Activated gamma-delta T cell (primary cell): Measurements from ENCODE around the gene FIGNL2.
"Not testable (repeated sequence)": the region's sequence is repeated elsewhere in the genome, so short reads cannot be mapped to it uniquely, and the experiment has no call there.

Experiments used
- DNase-seq: peaks from one replicate; lab custom pipeline; 2025; lab: John Stamatoyannopoulos, UW
- total RNA-seq, 2 donors: gene quantifications; one replicate each; lab custom pipeline; 2026; lab: John Stamatoyannopoulos, UW

FIGNL2 gene, protein sequence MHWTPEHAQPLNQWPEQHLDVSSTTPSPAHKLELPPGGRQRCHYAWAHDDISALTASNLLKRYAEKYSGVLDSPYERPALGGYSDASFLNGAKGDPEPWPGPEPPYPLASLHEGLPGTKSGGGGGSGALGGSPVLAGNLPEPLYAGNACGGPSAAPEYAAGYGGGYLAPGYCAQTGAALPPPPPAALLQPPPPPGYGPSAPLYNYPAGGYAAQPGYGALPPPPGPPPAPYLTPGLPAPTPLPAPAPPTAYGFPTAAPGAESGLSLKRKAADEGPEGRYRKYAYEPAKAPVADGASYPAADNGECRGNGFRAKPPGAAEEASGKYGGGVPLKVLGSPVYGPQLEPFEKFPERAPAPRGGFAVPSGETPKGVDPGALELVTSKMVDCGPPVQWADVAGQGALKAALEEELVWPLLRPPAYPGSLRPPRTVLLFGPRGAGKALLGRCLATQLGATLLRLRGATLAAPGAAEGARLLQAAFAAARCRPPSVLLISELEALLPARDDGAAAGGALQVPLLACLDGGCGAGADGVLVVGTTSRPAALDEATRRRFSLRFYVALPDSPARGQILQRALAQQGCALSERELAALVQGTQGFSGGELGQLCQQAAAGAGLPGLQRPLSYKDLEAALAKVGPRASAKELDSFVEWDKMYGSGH
- 1.8 to 2.2 reads per million in 2 donors for total RNA-seq

- no peak for DNase-seq
These were observed at the start of gene FIGNL2 for GRCh38 chr12:51848326-51848727. FIGNL2 (minus strand) TSS chr12:51848718; CDS start chr12:51822413, 26,305 bp downstream.

DNA sequence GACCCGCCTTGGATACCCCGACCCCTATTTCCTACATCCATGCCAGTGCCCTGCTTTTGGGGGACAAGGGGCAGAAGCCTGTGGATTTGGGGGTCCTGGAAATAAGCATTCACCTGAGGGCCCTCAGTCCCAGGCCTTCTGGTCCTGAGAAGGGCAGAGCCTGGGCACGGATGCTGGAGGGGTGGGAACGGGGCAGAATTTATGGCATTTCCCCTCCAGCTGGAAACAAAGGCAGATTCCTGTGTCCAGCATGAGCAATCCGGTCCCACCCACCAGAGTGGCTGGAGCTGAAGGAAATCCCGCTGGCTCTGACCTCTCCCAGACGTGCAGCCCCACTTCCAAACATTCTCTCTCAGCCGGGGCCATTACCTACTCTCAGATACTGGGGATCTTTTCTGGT, 48.7 kb upstream of the FIGNL2 start:
- no peak for DNase-seq

GRCh38 chr12:51896236-51896635, 47.7 kb upstream of the FIGNL2 start:
- no peak for DNase-seq

- no peak for DNase-seq
These were observed 47.0 kb upstream of the FIGNL2 start for GRCh38 chr12:51895378-51896135.

DNA sequence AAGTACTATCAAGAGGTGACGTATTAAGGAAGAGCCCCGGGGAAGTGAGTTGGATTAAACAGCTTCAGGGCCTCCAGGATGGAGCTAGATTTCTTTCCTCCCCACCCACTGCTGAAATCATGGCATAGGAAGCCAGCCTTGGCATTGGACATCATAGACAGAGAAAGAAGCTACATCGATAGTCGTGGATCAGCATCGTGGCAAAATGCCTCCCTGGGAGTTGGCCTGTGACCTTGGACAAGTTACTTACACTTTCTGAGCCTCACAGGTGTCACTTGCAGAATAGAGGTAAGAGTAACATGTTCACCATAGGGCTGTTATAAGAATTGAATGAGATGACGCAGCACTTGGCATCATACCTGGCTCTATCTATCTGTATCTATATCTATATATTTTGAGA, 45.3 kb upstream of the FIGNL2 start:
- no peak for DNase-seq

DNA sequence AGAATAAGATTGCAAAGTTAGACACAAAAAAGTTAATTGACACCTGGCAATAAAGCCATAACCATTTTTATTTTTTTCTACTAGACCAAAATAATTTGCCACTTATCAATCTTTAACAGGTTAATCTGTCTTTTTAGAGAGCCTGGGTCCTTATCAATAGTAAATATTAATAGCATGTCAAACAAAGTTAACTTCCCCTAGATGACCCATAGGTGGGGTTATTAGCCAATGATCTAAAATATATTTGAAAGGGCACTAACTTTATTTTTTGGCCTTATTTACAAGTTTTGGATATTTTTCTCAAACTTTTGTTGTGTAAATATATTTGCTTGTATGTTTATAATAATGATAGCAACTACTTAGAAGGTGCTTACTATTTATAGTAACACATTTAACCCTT, 43.3 kb upstream of the FIGNL2 start:
- no peak for DNase-seq

DNA sequence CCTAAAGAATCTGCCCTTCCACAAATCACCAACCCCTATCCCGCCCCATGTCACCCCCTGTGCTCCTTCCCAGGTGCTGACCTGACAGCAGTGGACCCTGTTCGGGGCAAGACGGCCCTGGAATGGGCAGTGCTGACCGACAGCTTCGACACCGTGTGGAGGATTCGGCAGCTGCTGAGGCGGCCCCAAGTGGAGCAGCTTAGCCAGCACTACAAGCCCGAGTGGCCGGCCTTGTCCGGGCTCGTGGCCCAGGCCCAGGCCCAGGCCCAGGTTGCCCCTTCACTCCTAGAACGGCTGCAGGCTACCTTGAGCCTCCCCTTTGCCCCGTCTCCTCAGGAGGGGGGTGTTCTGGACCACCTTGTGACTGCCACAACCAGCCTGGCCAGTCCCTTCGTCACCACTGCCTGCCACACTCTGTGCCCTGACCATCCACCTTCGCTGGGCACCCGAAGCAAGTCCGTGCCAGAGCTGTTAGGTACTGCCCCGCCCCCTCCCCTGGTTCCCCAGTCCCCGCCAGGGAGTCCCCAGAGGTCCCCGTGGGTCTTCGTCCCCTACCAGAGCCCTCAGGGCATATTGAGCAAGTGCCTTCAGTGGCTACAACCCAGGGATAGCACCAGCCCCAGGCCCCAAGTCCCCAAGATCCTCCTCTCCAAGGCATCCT, 42.1 kb upstream of the FIGNL2 start:
- no peak for DNase-seq

DNA sequence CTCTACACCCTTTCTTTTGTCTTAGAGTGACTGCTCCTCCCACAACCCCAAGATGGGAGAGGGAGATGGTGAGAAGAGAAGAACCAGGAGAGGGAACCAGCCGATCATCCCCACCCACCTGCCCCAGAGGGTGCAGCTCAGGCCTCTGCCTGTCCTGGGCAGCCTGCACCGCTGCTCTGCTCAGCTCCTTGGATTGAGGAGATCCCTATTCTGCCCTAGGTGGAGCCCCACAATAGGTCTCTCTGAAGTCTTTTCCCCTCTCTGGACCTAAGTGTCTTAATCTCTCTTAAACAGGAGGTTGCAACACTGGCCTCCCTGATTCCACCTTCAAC, 41.6 kb upstream of the FIGNL2 start:
- DNase-seq, result no peak

DNA sequence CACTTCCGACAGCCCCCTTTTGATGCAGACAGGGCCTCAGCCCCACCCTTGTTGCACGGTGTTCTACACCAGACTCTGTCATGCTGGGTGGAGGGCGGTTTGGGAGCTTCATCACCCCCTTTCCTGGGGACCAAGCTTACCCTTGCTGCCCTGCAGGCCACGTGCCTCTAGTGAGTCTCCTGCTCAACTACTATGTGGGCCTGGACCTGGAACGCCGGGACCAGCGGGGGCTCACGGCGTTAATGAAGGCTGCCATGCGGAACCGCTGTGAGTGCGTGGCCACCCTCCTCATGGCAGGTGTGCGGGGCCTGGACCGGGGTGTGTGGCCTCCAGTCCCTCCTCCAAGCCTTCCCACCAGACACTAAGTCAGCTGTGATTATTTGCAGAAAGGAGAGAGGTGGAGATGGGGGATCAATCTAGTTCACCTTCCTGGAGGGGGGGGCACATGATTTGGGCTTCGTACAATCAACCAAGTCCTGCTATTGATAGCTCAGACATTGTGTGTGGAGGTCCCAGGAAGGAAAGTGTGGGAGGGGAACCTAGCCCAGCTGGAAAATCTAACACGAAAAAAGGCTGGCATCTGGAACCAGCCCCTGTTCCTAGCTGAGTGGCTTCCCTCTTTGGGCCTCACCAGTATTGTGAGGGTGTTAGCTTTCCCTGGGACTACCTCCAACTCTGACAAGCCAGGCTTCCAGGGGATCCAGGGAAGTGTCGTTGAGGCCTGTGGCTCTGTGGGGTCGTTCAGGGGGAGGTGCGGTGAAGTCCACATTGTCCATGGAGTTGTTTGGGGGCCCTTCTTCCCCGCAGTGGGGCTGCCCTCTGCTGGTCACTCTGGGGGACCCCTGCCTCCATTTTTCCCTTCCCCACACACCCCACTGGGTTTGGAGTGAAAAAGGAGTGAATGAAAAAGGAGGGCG, 41.0 kb upstream of the FIGNL2 start:
- DNase-seq, result no peak

DNA sequence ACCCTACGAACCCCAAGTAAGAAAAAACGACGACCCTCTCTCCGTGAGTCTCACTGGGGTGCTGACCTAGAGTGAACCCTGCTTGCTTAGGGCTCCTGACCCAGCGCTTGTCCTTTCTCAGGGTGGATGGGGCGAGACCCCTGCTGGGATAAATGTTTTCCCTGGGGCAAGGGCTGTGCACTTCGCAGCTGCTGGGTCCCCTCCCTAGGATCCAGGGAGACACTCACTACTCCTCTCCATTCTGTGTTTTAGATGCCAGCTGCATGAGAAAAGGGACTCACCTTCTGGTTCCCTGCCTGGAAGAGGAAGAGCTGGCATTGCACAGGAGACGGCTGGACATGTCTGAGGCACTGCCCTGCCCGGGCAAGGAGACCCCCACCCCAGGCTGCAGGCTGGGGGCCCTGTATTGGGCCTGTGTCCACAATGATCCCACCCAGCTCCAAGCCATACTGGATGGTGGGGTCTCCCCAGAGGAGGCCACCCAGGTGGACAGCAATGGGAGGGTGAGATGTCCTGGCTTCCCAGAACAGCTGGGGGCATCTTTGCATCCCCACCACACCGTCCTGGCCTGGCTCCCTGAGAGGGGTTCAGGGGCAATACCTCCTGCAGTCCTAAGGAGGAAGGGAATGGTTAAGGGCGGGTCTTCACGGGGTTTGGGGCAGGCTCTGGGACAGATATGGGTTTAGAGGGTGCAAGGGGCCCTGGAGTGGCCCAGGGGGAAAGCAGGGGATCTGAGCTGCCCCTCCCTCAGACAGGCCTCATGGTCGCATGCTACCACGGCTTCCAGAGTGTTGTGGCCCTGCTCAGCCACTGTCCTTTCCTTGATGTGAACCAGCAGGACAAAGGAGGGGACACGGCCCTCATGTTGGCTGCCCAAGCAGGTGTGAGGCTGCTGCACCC, 40.0 kb upstream of the FIGNL2 start:
- DNase-seq, result no peak

DNA sequence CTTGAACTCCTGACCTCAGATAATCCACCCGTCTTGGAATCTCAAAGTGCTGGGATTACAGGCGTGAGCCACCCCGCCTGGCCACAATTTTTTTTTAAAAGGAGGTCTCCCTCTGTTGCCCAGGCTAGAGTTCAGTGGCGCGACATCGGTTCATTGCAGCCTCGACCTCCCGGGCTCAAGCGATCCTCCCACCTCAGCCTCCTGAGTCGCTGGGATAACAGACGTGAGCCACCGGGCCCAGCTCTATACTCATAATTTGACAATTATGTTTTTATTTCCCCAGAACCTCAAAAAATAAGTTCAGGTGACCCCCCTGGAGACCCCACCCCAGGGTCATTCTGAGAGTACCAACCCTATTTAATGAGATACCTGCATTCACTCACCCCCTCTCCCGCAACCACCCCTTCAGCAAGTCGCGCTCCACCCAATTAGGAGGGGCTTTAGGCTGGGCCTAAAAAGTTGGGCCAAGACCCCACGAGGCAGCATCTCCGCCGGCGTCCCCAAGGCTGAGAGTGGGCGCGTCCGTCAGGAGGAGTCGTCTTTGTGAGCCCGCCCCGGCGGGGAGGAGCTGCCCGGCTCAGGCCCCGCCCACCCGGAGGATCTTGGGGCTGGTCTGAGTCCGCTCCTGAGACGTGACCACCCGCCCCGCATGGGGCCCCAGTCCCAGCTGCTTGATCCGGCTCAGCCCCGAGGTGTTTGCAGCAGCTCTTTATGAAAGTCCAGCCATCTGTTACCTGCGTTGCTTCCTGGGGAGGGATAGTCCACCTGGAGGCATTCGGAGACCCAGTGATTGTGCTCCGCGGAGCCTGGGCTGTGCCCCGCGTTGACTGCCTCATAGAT, 39.2 kb upstream of the FIGNL2 start, which contains the start of gene ANKRD33:
TSS of gene ANKRD33 (plus strand) at position 628 of the 840 bp plus-strand sequence. CDS start at position 712, 84 bp downstream.
- DNase-seq, result no peak

- no peak for DNase-seq
These were observed 37.6 kb upstream of the FIGNL2 start for GRCh38 chr12:51886021-51886710.

DNA sequence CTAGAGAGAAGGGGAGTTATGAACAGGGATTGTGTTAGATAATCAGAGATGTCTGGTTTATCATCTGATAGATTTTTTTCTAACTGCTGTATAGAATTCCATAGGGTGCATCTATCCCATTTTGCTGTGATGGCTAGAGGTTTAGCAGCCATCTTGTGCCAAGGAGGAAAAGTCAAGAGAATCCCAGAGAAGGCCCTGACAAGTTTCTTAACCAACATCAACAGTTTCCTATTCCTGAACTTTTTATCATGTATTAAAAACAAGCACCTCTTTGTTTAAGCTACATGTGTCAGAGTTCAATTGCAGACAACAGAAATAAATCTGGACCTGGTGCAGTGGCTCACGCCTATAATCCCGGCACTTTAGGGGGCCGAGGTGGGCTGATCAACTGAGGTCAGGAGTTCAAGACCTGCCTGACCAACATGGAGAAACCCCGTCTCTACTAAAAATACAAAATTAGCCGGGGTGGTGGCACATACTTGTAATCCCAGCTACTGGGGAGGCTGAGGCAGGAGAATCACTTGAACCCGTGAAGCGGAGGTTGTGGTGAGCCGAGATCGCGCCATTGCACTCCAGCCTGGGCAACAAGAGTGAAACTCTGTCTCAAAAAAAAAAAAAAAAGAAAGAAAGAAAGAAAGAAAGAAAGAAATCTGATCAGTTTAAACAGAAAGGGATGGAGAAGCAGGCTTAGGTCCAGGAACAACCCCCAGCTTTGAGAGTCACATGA, 36.9 kb upstream of the FIGNL2 start:
- not testable (repeated sequence) for DNase-seq

DNA sequence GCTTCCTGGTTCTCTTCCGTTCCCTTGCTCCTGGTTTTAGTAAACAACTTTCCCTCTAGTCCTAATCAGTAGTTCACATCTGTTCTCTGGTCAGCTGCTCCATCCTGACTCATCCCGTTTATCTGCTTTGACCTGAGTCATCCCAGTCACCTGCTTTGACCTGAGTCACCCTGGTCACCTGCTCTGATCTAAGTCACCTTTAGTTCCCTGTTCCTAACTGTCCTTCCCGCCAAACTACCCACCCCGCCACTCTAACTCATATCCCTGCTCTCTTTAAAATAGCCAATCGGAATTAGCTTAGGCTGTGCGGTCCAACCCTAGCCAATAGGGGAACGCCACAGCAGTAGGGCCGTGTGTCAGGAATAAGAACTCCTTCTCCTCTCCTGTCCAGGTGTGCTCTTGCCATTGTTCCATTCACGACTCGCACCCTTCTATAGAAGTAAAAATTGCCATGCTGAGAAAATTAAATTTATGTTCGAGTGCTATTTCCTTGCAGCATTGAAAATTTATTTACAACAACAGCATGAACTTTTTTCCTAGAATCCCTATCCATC, 36.2 kb upstream of the FIGNL2 start:
- DNase-seq, result no peak

GRCh38 chr12:51883998-51884675, 35.6 kb upstream of the FIGNL2 start:
- no peak for DNase-seq

- DNase-seq, result no peak
These were observed 34.8 kb upstream of the FIGNL2 start for GRCh38 chr12:51883295-51883694.

GRCh38 chr12:51879102-51879501, 30.6 kb upstream of the FIGNL2 start:
- DNase-seq, result no peak
